H1 (cell line): ENCODE measurements around the gene ATP11A.

Experiments
- CBX8 ChIP-seq: fragments of 300-800, 300-1000 bp; sonication (generic); IDR thresholded peaks from 2 replicates; pipeline ENCODE4 v1.7.1; 2016; ENCODE audit warnings: low read depth, low read length, borderline replicate concordance
- CEBPB ChIP-seq: IDR thresholded peaks from 2 replicates; pipeline ENCODE4 v1.6.1; 2012; ENCODE audit warnings: low read depth, low read length
- CTCF ChIP-seq, 3 experiments: IDR thresholded peaks; 1 replicate in 2 of 3; 2 replicates in 1 of 3; pipeline versions ENCODE4 v1.5.1 to v1.6.1; 2011; ENCODE audit warnings: low read length in 3 of 3, mild to moderate bottlenecking in 3 of 3, inconsistent platforms in 2 of 3, low read depth in 1 of 3, moderate library complexity in 1 of 3; ENCODE audit not compliant: insufficient read depth in 1 of 3; ENCODE audit errors: control extremely low read depth in 1 of 3
- EZH2 ChIP-seq: fragments of 200-600 bp; sonication (generic); IDR thresholded peaks from 2 replicates; pipeline ENCODE4 v1.7.1; 2012; ENCODE audit warnings: low read depth, mild to moderate bottlenecking, moderate library complexity, low read length, inconsistent platforms; ENCODE audit not compliant: severe bottlenecking
- JUN ChIP-seq: IDR thresholded peaks from 2 replicates; pipeline ENCODE4 v1.6.1; 2011; ENCODE audit warnings: low read depth, mild to moderate bottlenecking, improper control_type of control experiment, low read length
- JUND ChIP-seq: IDR thresholded peaks from 2 replicates; pipeline ENCODE4 v1.6.1; 2011; ENCODE audit warnings: mild to moderate bottlenecking, improper control_type of control experiment, low read length
- PHF8 ChIP-seq: fragments of 200-600 bp; sonication (generic); conservative IDR thresholded peaks from 2 replicates; pipeline ENCODE4 v1.7.1; 2012; ENCODE audit warnings: low read depth, mild to moderate bottlenecking, inconsistent platforms, low read length, moderate library complexity
- POLR2A ChIP-seq, 2 experiments: IDR thresholded peaks; 1 replicate in 1 of 2; 2 replicates in 1 of 2; pipeline ENCODE4 v1.6.1; 2011; ENCODE audit warnings: low read depth in 2 of 2, low read length in 2 of 2, mild to moderate bottlenecking in 2 of 2; ENCODE audit errors: control extremely low read depth in 1 of 2
- POLR2AphosphoS5 ChIP-seq: IDR thresholded peaks from 2 replicates; pipeline ENCODE4 v1.6.1; 2011; ENCODE audit warnings: low read depth, low read length
- RAD21 ChIP-seq, 2 experiments: IDR thresholded peaks in 1 of 2; conservative IDR thresholded peaks in 1 of 2; 2 replicates each; pipeline ENCODE4 v1.6.1; 2011; ENCODE audit warnings: low read depth in 2 of 2, low read length in 2 of 2, improper control_type of control experiment in 1 of 2, inconsistent platforms in 1 of 2, mild to moderate bottlenecking in 1 of 2, moderate library complexity in 1 of 2
- SIN3A ChIP-seq, 2 experiments: IDR thresholded peaks in 1 of 2; conservative IDR thresholded peaks in 1 of 2; 2 replicates each; pipeline ENCODE4 v1.6.1; 2011 to 2012; ENCODE audit warnings: low read length in 2 of 2, improper control_type of control experiment in 1 of 2, low read depth in 1 of 2, mild to moderate bottlenecking in 1 of 2
- TAF1 ChIP-seq: IDR thresholded peaks from 2 replicates; pipeline ENCODE4 v1.6.1; 2011; ENCODE audit warnings: mild to moderate bottlenecking, low read depth, low read length
- ZNF274 ChIP-seq: IDR thresholded peaks from 2 replicates; pipeline ENCODE4 v1.7.0; 2012; ENCODE audit warnings: low read length, borderline replicate concordance; ENCODE audit errors: extremely low read depth

DNA sequence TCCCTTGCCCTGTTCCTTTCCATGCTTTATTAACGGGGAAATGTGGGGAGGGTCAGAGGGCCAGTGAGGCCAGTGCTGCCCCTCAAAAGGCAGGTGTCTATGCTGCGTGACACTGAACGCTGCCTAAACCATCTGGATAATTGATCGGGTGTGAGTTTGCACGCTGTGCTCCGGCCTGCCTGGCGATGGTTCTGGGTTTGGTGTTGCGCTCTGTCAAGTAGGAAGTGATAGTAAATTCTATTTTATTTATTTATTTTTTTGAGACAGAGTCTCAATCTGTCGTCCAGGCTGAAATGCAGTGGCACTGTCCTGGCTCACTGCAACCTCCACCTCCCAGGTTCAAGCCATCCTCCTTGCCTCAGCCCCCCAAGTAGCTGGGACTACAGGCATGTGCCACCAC, 86.5 kb downstream of the ATP11A start:
- no peak for TF ChIP-seq SIN3A (conservative IDR thresholded peaks at IDR 0.05 in 1 of 2, IDR thresholded peaks at IDR 0.05 in 1 of 2; ENCODE audit: low read depth in 1 of 2, low read length in 2 of 2)
- TF ChIP-seq RAD21 (IDR thresholded peaks at IDR 0.05 in 1 of 2, conservative IDR thresholded peaks at IDR 0.05 in 1 of 2; ENCODE audit: low read depth in 2 of 2, low read length in 2 of 2), result no peak
- no peak for TF ChIP-seq EZH2
- no peak for TF ChIP-seq POLR2AphosphoS5
- no peak for TF ChIP-seq POLR2A (IDR thresholded peaks at IDR 0.05; ENCODE audit: control extremely low read depth in 1 of 2, low read depth in 2 of 2, low read length in 2 of 2)
- TF ChIP-seq CTCF (IDR thresholded peaks at IDR 0.05; ENCODE audit: control extremely low read depth in 1 of 3, insufficient read depth in 1 of 3, low read depth in 1 of 3, low read length in 3 of 3), result no peak
- TF ChIP-seq JUN, result no peak
- no peak for TF ChIP-seq TAF1
- TF ChIP-seq JUND, result no peak
- TF ChIP-seq ZNF274, result no peak
- TF ChIP-seq PHF8, result no peak
- TF ChIP-seq CBX8, result no peak
- TF ChIP-seq CEBPB, result no peak
